ENCODE data around the gene TUBB3. TPM values are rescaled to one million over a fixed set of nuclear protein-coding genes. Genes with fewer than 3 reads are reported as not detected.

Gene TUBB3
- total RNA-seq, 1 experiment from 2014 or later = 164 TPM

- H3K23ac ChIP-seq (ENCODE audit: insufficient read length, low read depth, low read length) = no peak overlapping the region
- H3K4me3 Mint-ChIP-seq = no peak overlapping the region
- H3K9me3 ChIP-seq (ENCODE audit: control insufficient read depth, low read depth, low read length) = no peaks in the 10 kb centered on the region
- H3K4me1 ChIP-seq (ENCODE audit: insufficient read depth, low read length) = no peaks in the 10 kb centered on the region
- no CpG with 5 or more reads among the region's 14 CpGs for WGBS (ENCODE audit: extremely low coverage, insufficient read length, low lambda C conversion rate)
- no peak overlapping the region for H3K18ac ChIP-seq (ENCODE audit: insufficient read length, low read depth, low read length)
- H2BK120ac ChIP-seq (ENCODE audit: low read depth, low read length, poor library complexity, severe bottlenecking) = no peak overlapping the region
- no peak overlapping the region for H3K27ac Mint-ChIP-seq
- peaks cover 32 to 78% (median 74%) of the 10 kb centered on the region in 3 experiments for H3K36me3 Mint-ChIP-seq (ENCODE audit: insufficient read depth in 1 of 3, low read depth in 3 of 3)
- H2BK5ac ChIP-seq (ENCODE audit: insufficient read length, low read length) = no peak overlapping the region
- H2AK5ac ChIP-seq (ENCODE audit: insufficient read length, low read length) = no peak overlapping the region
- H3K9ac ChIP-seq (ENCODE audit: extremely low read depth, insufficient read length, low read length) = no peak overlapping the region
- no peak overlapping the region for H4K5ac ChIP-seq (ENCODE audit: insufficient read length, low read depth, low read length)
- no peak overlapping the region for H3T11ph ChIP-seq (ENCODE audit: low read length)
- no peak overlapping the region for H2BK15ac ChIP-seq (ENCODE audit: low read depth, low read length)
- H3K27ac ChIP-seq (ENCODE audit: insufficient read length, low read depth, low read length) = no peak overlapping the region
- no peak for DNase-seq
- H3K14ac ChIP-seq (ENCODE audit: insufficient read depth, low read length) = no peak overlapping the region
- H4K91ac ChIP-seq (ENCODE audit: insufficient read length, low read depth, low read length) = no peak overlapping the region
- H3K79me1 ChIP-seq (ENCODE audit: insufficient read depth, low read depth, low read length, poor library complexity, severe bottlenecking) = no peaks in the 10 kb centered on the region
- H3K9me3 Mint-ChIP-seq = no peaks in the 10 kb centered on the region
- no peaks in the 10 kb centered on the region for H3K4me1 Mint-ChIP-seq
- no peaks in the 10 kb centered on the region; the same call in 1 of the 2 replicates for H3K79me2 ChIP-seq (ENCODE audit: insufficient read depth, low read length)
- no peaks in the 10 kb centered on the region for H3K23me2 ChIP-seq (ENCODE audit: insufficient read length, low read depth, low read length, poor library complexity, severe bottlenecking)
- H3K27me3 Mint-ChIP-seq (ENCODE audit: low read depth) = no peaks in the 10 kb centered on the region
- no peak overlapping the region for H4K8ac ChIP-seq (replicated peaks; ENCODE audit: insufficient read length, low read depth, low read length)
- H3K4me2 ChIP-seq (ENCODE audit: insufficient read depth, insufficient read length, low read length) = no peak overlapping the region
- no peak overlapping the region for H2AFZ ChIP-seq (ENCODE audit: low read length)
- no peak overlapping the region for H3K56ac ChIP-seq (ENCODE audit: insufficient read length, low read depth, low read length)
- no peak overlapping the region for H3K4ac ChIP-seq (ENCODE audit: low read depth, low read length)
- no peak for TF ChIP-seq CTCF (conservative IDR thresholded peaks at IDR 0.05)
- no peaks in the 10 kb centered on the region for H4K20me1 ChIP-seq (ENCODE audit: control insufficient read depth, insufficient read depth, insufficient read length)
- no peaks in the 10 kb centered on the region for H3K27me3 ChIP-seq (ENCODE audit: insufficient read depth, low read length)
- H2BK20ac ChIP-seq (ENCODE audit: low read depth, low read length, poor library complexity, severe bottlenecking) = no peak overlapping the region
- H2BK12ac ChIP-seq (ENCODE audit: insufficient read length, low read depth, low read length) = no peak overlapping the region
Measured at GRCh38 chr16:89887243-89887642, 35.9 kb upstream of the TUBB3 start.
